Thymus (tissue), 11 donors: ENCODE data around the gene AJAP1. TPM values are rescaled to one million over a fixed set of nuclear protein-coding genes. Genes with fewer than 3 reads are reported as not detected.
"Not testable (repeated sequence)": the region's sequence is repeated elsewhere in the genome, so short reads cannot be mapped to it uniquely, and the experiment has no call there.

Experiments used
- DNase-seq, 9 donors: peaks; one replicate each; pipeline ENCODE4 v3.0.0-alpha.2; 2013; ENCODE audit warnings: low spot score in 9 of 9, low read depth in 6 of 9, missing footprints in 1 of 9
- H3K27ac ChIP-seq, 2 donors: one replicate each; pipeline ENCODE4 v1.5.1; 2013; ENCODE audit warnings: control low read depth in 1 of 2, low read depth in 1 of 2, low read length in 1 of 2, mild to moderate bottlenecking in 1 of 2, moderate library complexity in 1 of 2
- H3K27me3 ChIP-seq, 2 donors: one replicate each; pipeline ENCODE4 v1.5.1; 2013; ENCODE audit warnings: low read length in 1 of 2; ENCODE audit not compliant: control insufficient read depth in 2 of 2, insufficient read depth in 1 of 2
- H3K36me3 ChIP-seq, 2 donors: one replicate each; pipeline ENCODE4 v1.5.1; 2013; ENCODE audit warnings: low read length in 1 of 2, mild to moderate bottlenecking in 1 of 2, moderate library complexity in 1 of 2; ENCODE audit not compliant: control insufficient read depth in 2 of 2, insufficient read depth in 2 of 2
- H3K4me1 ChIP-seq, 2 donors: one replicate each; pipeline ENCODE4 v1.5.1; 2013; ENCODE audit warnings: low read length in 2 of 2; ENCODE audit not compliant: control insufficient read depth in 2 of 2, insufficient read depth in 2 of 2
- H3K4me3 ChIP-seq, 2 donors: one replicate each; pipeline ENCODE4 v1.5.1; 2013; ENCODE audit warnings: low read length in 2 of 2, control low read depth in 1 of 2, mild to moderate bottlenecking in 1 of 2
- H3K9me3 ChIP-seq, 2 donors: one replicate each; pipeline ENCODE4 v1.5.1; 2013; ENCODE audit warnings: low read length in 1 of 2, mild to moderate bottlenecking in 1 of 2; ENCODE audit not compliant: control insufficient read depth in 2 of 2, insufficient read depth in 1 of 2
- WGBS: extraction: QIAGEN DNeasy Blood & Tissue Kit; methylation state at CpG from one replicate; pipeline ENCODE4 v1.1.7; 2013; 5-methylcytosine and 5-hydroxymethylcytosine counted together
- polyA plus RNA-seq: library from polyadenylated mRNA; stranded (reverse); fragments of 200-250 nt; gene quantifications from one replicate; pipeline ENCODE4 v1.2.3, GENCODE V29; 2013
- total RNA-seq: library from RNA; stranded (reverse); fragments of 120-200 nt; gene quantifications from one replicate; pipeline ENCODE4 v1.2.4, GENCODE V29; 2013
- donor health status: healthy.

The AJAP1 gene
- total and polyA plus RNA-seq, 2 donors: 0.09 to 0.16 TPM

- no peak overlapping the region for H3K27ac ChIP-seq
- no peaks in the 10 kb centered on the region for H3K4me1 ChIP-seq
- H3K36me3 ChIP-seq: no peaks in the 10 kb centered on the region
- H3K27me3 ChIP-seq: no peaks in the 10 kb centered on the region
- peaks cover 2 to 9% of the 10 kb centered on the region in 2 donors for H3K9me3 ChIP-seq
- no peak for DNase-seq
- WGBS: 92% methylated on average over 9 of the region's 9 CpGs
- H3K4me3 ChIP-seq: no peak overlapping the region
Observed at GRCh38 chr1:4615501-4615900, 38.9 kb upstream of the AJAP1 start.

GRCh38 chr1:4616831-4617465, 37.5 kb upstream of the AJAP1 start:
- Histone ChIP-seq H3K9me3 (peaks cover 0 to 2% of the 10 kb centered on the region in 2 donors), H3K27ac (no peak overlapping the region), H3K27me3 (no peaks in the 10 kb centered on the region), H3K36me3 (no peaks in the 10 kb centered on the region), H3K4me1 (no peaks in the 10 kb centered on the region), H3K4me3 (no peak overlapping the region)
- WGBS: 93% methylated on average over 18 of the region's 18 CpGs
- DNase-seq: no peak

GRCh38 chr1:4617506-4617905, 36.9 kb upstream of the AJAP1 start:
- no peaks in the 10 kb centered on the region for H3K4me1 ChIP-seq
- H3K27ac ChIP-seq: no peak overlapping the region
- H3K4me3 ChIP-seq: no peak overlapping the region
- H3K36me3 ChIP-seq: no peaks in the 10 kb centered on the region
- H3K9me3 ChIP-seq: peaks cover 0 to 2% of the 10 kb centered on the region in 2 donors
- DNase-seq: no peak
- 96% methylated on average over 6 of the region's 6 CpGs for WGBS
- no peaks in the 10 kb centered on the region for H3K27me3 ChIP-seq

- H3K4me3 ChIP-seq, DNase-seq, H3K36me3 ChIP-seq, H3K27me3 ChIP-seq, H3K9me3 ChIP-seq, H3K4me1 ChIP-seq, H3K27ac ChIP-seq: not testable (repeated sequence)
- 95% methylated on average over 3 of the region's 3 CpGs for WGBS
Observed at GRCh38 chr1:4618827-4619226, 35.6 kb upstream of the AJAP1 start.

- no peak for DNase-seq
- no peak overlapping the region for H3K27ac ChIP-seq
- 70% methylated on average over 5 of the region's 5 CpGs for WGBS
Observed at GRCh38 chr1:4621646-4622045, 32.8 kb upstream of the AJAP1 start.

GRCh38 chr1:4622821-4623220, 31.6 kb upstream of the AJAP1 start:
- H3K27ac ChIP-seq: no peak overlapping the region
- H3K4me3 ChIP-seq: no peak overlapping the region
- WGBS: 95% methylated on average over 10 of the region's 10 CpGs
- no peaks in the 10 kb centered on the region for H3K36me3 ChIP-seq
- DNase-seq: no peak
- H3K4me1 ChIP-seq: no peaks in the 10 kb centered on the region
- no peaks in the 10 kb centered on the region for H3K27me3 ChIP-seq
- H3K9me3 ChIP-seq: no peaks in the 10 kb centered on the region

More at GRCh38 chr1:4621646-4622045, 32.8 kb upstream of the AJAP1 start:
- Histone ChIP-seq H3K9me3 (no peaks in the 10 kb centered on the region), H3K4me1 (no peaks in the 10 kb centered on the region), H3K27me3 (no peaks in the 10 kb centered on the region), H3K4me3 (no peak overlapping the region), H3K36me3 (no peaks in the 10 kb centered on the region)

- no peak for DNase-seq
- Histone ChIP-seq H3K9me3 (no peaks in the 10 kb centered on the region), H3K27me3 (no peaks in the 10 kb centered on the region), H3K27ac (no peak overlapping the region), H3K4me3 (no peak overlapping the region), H3K4me1 (no peaks in the 10 kb centered on the region), H3K36me3 (no peaks in the 10 kb centered on the region)
- WGBS: 92% methylated on average over 10 of the region's 10 CpGs
Observed at GRCh38 chr1:4624141-4624715, 30.2 kb upstream of the AJAP1 start.

GRCh38 chr1:4624801-4625200, 29.6 kb upstream of the AJAP1 start:
- 93% methylated on average over 9 of the region's 9 CpGs for WGBS

GRCh38 chr1:4626061-4626460, 28.3 kb upstream of the AJAP1 start:
- Histone ChIP-seq H3K9me3 (no peaks in the 10 kb centered on the region), H3K4me3 (no peak overlapping the region), H3K4me1 (no peaks in the 10 kb centered on the region), H3K27ac (no peak overlapping the region), H3K27me3 (no peaks in the 10 kb centered on the region), H3K36me3 (no peaks in the 10 kb centered on the region)
- WGBS: 91% methylated on average over 13 of the region's 13 CpGs
- no peak for DNase-seq

More at GRCh38 chr1:4624801-4625200, 29.6 kb upstream of the AJAP1 start:
- no peak for DNase-seq
- H3K4me1 ChIP-seq: no peaks in the 10 kb centered on the region
- H3K27ac ChIP-seq: no peak overlapping the region
- no peaks in the 10 kb centered on the region for H3K36me3 ChIP-seq
- no peaks in the 10 kb centered on the region for H3K9me3 ChIP-seq
- no peak overlapping the region for H3K4me3 ChIP-seq
- H3K27me3 ChIP-seq: no peaks in the 10 kb centered on the region
